Measurements from ENCODE around the gene CLDN16. TPM values are rescaled to one million over a fixed set of nuclear protein-coding genes. Genes with fewer than 3 reads are reported as not detected.

Gene CLDN16
- total and polyA plus RNA-seq, 2 donors (not counting 1 experiment from before 2014, with no cell fraction given), result not detected

DNA sequence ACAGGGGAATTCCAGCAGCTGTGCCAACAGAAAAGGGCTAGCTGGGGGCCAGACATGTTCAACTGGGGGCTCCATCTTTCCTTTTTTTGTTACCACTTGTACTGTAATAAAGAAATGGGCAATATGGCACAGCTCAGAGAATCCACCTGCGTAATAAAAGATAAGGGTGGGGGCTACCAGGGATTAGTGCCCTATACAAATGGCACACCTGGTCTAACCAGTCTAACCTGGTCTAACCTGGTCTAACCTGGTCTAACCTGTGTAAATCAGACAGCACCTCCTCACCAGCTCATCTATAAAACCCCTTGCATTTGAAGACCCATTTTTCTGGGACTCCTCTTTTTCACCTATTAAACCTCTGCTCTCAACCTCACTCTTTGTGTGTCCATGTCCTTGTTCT, 26.2 kb upstream of the CLDN16 start:
- ATAC-seq (ENCODE audit: low read depth), result no peak

DNA sequence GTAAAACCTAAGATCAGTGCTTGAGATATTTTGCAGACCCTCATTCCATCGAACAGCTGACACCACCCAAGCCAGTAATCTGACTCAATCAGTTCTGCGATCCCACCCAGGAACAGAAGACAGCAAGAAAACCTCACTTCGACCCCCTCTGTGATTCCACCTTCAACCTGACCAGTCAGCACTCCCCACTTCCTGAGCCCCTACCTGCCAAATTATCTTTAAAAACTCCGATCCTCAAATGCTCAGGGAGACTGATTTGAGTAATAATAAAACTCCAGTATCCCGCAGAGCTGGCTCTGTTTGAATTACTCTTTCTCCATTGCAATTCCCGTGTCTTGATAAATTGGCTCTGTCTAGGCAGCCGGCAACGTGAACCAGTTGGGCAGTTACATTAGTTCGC, 25.7 kb upstream of the CLDN16 start:
- POLR2A ChIA-PET, result no interaction called here
- no peaks in the 10 kb centered on the region for H3K27me3 Mint-ChIP-seq

More for the DNA sequence above, 26.2 kb upstream of the CLDN16 start:
- CTCF ChIA-PET, result no interaction called here
- TF ChIP-seq EZH2 (IDR thresholded peaks at IDR 0.05; ENCODE audit: borderline replicate concordance, insufficient read depth, low read depth, low read length, poor library complexity, severe bottlenecking), result no peak
- TF ChIP-seq, protein P1, sequence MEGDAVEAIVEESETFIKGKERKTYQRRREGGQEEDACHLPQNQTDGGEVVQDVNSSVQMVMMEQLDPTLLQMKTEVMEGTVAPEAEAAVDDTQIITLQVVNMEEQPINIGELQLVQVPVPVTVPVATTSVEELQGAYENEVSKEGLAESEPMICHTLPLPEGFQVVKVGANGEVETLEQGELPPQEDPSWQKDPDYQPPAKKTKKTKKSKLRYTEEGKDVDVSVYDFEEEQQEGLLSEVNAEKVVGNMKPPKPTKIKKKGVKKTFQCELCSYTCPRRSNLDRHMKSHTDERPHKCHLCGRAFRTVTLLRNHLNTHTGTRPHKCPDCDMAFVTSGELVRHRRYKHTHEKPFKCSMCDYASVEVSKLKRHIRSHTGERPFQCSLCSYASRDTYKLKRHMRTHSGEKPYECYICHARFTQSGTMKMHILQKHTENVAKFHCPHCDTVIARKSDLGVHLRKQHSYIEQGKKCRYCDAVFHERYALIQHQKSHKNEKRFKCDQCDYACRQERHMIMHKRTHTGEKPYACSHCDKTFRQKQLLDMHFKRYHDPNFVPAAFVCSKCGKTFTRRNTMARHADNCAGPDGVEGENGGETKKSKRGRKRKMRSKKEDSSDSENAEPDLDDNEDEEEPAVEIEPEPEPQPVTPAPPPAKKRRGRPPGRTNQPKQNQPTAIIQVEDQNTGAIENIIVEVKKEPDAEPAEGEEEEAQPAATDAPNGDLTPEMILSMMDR (IDR thresholded peaks at IDR 0.05), result no peak
- Histone ChIP-seq H4K20me1 (ENCODE audit: control insufficient read depth, insufficient read depth, low read length, poor library complexity, severe bottlenecking) (no peaks in the 10 kb centered on the region), H2AFZ (ENCODE audit: insufficient read depth, low read depth, low read length, poor library complexity, severe bottlenecking) (no peak overlapping the region), H3K4me2 (replicated peaks; ENCODE audit: low read depth, low read length, poor library complexity, severe bottlenecking) (no peak overlapping the region), H3K4me3 (ENCODE audit: control extremely low read depth in 1 of 5, extremely low read depth in 1 of 5, insufficient read depth in 1 of 5, low read depth in 2 of 5, low read length in 4 of 5) (no peak overlapping the region), H3K9ac (ENCODE audit: low read length) (no peak overlapping the region), H3K79me2 (ENCODE audit: control insufficient read depth, insufficient read depth, low read length) (no peaks in the 10 kb centered on the region), H3K27ac (ENCODE audit: low read length in 2 of 2) (no peak overlapping the region), H3K9me3 (ENCODE audit: control extremely low read depth in 1 of 3, control insufficient read depth in 2 of 3, insufficient read depth in 1 of 3, low read length in 2 of 3) (no peaks in the 10 kb centered on the region), H3K27me3 (replicated peaks in 1 of 4; ENCODE audit: control extremely low read depth in 1 of 4, control insufficient read depth in 3 of 4, insufficient read depth in 4 of 4, low read length in 3 of 4) (no peaks in the 10 kb centered on the region), H3K36me3 (replicated peaks in 1 of 2; ENCODE audit: control extremely low read depth in 1 of 2, control insufficient read depth in 1 of 2, extremely low read depth in 1 of 2, insufficient read depth in 2 of 2, low read length in 1 of 2) (no peaks in the 10 kb centered on the region), H3K4me1 (ENCODE audit: control insufficient read depth in 2 of 2, insufficient read depth in 2 of 2, low read length in 2 of 2) (no peaks in the 10 kb centered on the region)
- no peaks in the 10 kb centered on the region for H3K9me3 Mint-ChIP-seq (ENCODE audit: insufficient read depth)
- H3K27ac Mint-ChIP-seq, result no peak overlapping the region
- DNase-seq, result no peak
- H3K4me1 Mint-ChIP-seq, result no peaks in the 10 kb centered on the region
- WGBS (ENCODE audit: insufficient coverage), result no CpG with 5 or more reads among the region's 1 CpG
- H3K27me3 Mint-ChIP-seq, result no peaks in the 10 kb centered on the region
- intact Hi-C loops (cut with micrococcal nuclease), result no loop called here
- POLR2A ChIA-PET, result no interaction called here
- no peak overlapping the region for H3K4me3 Mint-ChIP-seq

More for the DNA sequence above, 25.7 kb upstream of the CLDN16 start:
- ATAC-seq (ENCODE audit: low read depth) (no peak), DNase-seq (no peak)
- H3K27ac ChIP-seq (ENCODE audit: low read length in 2 of 2), result no peak overlapping the region
- no peak overlapping the region for H3K4me2 ChIP-seq (replicated peaks; ENCODE audit: low read depth, low read length, poor library complexity, severe bottlenecking)
- intact Hi-C loops (cut with micrococcal nuclease), result no loop called here
- H2AFZ ChIP-seq (ENCODE audit: insufficient read depth, low read depth, low read length, poor library complexity, severe bottlenecking), result no peak overlapping the region
- Mint-ChIP-seq H3K27ac (no peak overlapping the region), H3K9me3 (ENCODE audit: insufficient read depth) (no peaks in the 10 kb centered on the region), H3K4me1 (no peaks in the 10 kb centered on the region), H3K4me3 (no peak overlapping the region)
- 86% methylated on average over 5 of the region's 9 CpGs for WGBS (ENCODE audit: insufficient coverage)
- TF ChIP-seq, protein P1 (IDR thresholded peaks at IDR 0.05), result no peak
- TF ChIP-seq EZH2 (IDR thresholded peaks at IDR 0.05; ENCODE audit: borderline replicate concordance, insufficient read depth, low read depth, low read length, poor library complexity, severe bottlenecking), result no peak
- CTCF ChIA-PET, result interaction anchor here (0.6 kb wide), 1 partner anchor 257 kb away, joined by 3 read pairs; no protein-coding TSS in a partner anchor
- H3K79me2 ChIP-seq (ENCODE audit: control insufficient read depth, insufficient read depth, low read length), result no peaks in the 10 kb centered on the region
- no peaks in the 10 kb centered on the region for H4K20me1 ChIP-seq (ENCODE audit: control insufficient read depth, insufficient read depth, low read length, poor library complexity, severe bottlenecking)
- no peaks in the 10 kb centered on the region for H3K9me3 ChIP-seq (ENCODE audit: control extremely low read depth in 1 of 3, control insufficient read depth in 2 of 3, insufficient read depth in 1 of 3, low read length in 2 of 3)
- H3K27me3 ChIP-seq (replicated peaks in 1 of 4; ENCODE audit: control extremely low read depth in 1 of 4, control insufficient read depth in 3 of 4, insufficient read depth in 4 of 4, low read length in 3 of 4), result no peaks in the 10 kb centered on the region
- H3K4me3 ChIP-seq (ENCODE audit: control extremely low read depth in 1 of 5, extremely low read depth in 1 of 5, insufficient read depth in 1 of 5, low read depth in 2 of 5, low read length in 4 of 5), result no peak overlapping the region
- no peaks in the 10 kb centered on the region for H3K4me1 ChIP-seq (ENCODE audit: control insufficient read depth in 2 of 2, insufficient read depth in 2 of 2, low read length in 2 of 2)
- no peaks in the 10 kb centered on the region for H3K36me3 ChIP-seq (replicated peaks in 1 of 2; ENCODE audit: control extremely low read depth in 1 of 2, control insufficient read depth in 1 of 2, extremely low read depth in 1 of 2, insufficient read depth in 2 of 2, low read length in 1 of 2)
- no peak overlapping the region for H3K9ac ChIP-seq (ENCODE audit: low read length)

All from B cell (primary cell).